ENCODE measurements around the gene PRSS56. TPM values are rescaled to one million over a fixed set of nuclear protein-coding genes. Genes with fewer than 3 reads are reported as not detected.

PRSS56 gene
- total and polyA plus RNA-seq, 2 of the 13 experiments (the other 11 are each of a cell fraction or from before 2014, with no cell fraction given): not detected

GRCh38 chr2:232539298-232540231, 19.4 kb downstream of the PRSS56 start, which contains the start of gene CHRNG:
TSS of gene CHRNG (plus strand) at chr2:232539692. CDS start at chr2:232539748, 56 bp downstream.
- no TSS peak for BruUV-seq (replicated peaks)
- Histone ChIP-seq H3K4me1 (ENCODE audit: insufficient read depth, low read length) (0 out of 2 replicates have a peak, but pooled peaks cover 6% of the 10 kb centered on the region), H3K4me2 (ENCODE audit: low read depth, low read length) (no peak within 1 kb of the TSS), H3K36me3 (replicated peaks in 1 of 2; ENCODE audit: control insufficient read depth in 1 of 2, insufficient read depth in 2 of 2, low read length in 2 of 2) (no peaks in the 10 kb centered on the region; a peak in 1 of 5 replicates), H3K27me3 (ENCODE audit: control insufficient read depth in 1 of 2, insufficient read depth in 2 of 2, low read length in 2 of 2) (peaks cover 0 to 11% of the 10 kb centered on the region in 2 experiments; a peak in 2 of 5 replicates), H3K9me3 (ENCODE audit: low read length) (peaks cover 7% of the 10 kb centered on the region), H2AFZ (ENCODE audit: low read length) (no peak within 1 kb of the TSS), H3K9ac (ENCODE audit: insufficient read depth, low read depth, low read length) (no peak within 1 kb of the TSS), H4K20me1 (ENCODE audit: insufficient read depth, low read length) (no peaks in the 10 kb centered on the region; the same call in 1 of the 2 replicates), H3K4me3 (replicated peaks in 1 of 3; ENCODE audit: insufficient read depth in 1 of 3, low read depth in 2 of 3, low read length in 3 of 3) (no peak within 1 kb of the TSS), H3K27ac (ENCODE audit: extremely low read length, insufficient read depth, low read length) (no peak within 1 kb of the TSS), H3K79me2 (ENCODE audit: insufficient read depth, low read length) (no peaks in the 10 kb centered on the region)
- 0 out of 2 replicates have a peak, but pooled peaks have one; percentile 21 for TF ChIP-seq KDM2A (CRISPR knock-in tag; IDR thresholded peaks at IDR 0.05; ENCODE audit: borderline replicate concordance, low read depth)
- TF ChIP-seq POLR2A (IDR thresholded peaks at IDR 0.05; ENCODE audit: insufficient read depth in 1 of 2, low read depth in 2 of 2, low read length in 2 of 2): 0 out of 4 replicates have a peak, but pooled peaks of 1 of the 2 experiments have one; percentile 10
- no peak for TF ChIP-seq MIXL1 (CRISPR knock-in tag; IDR thresholded peaks at IDR 0.05)
- TF ChIP-seq ZNF225 (CRISPR knock-in tag; IDR thresholded peaks at IDR 0.05): 0 out of 2 replicates have a peak, but pooled peaks have one; percentile 17
- peak; percentile 73 for TF ChIP-seq AGO2 (optimal IDR thresholded peaks at IDR 0.05; ENCODE audit: low read depth, low read length)
- TF ChIP-seq AGO1 (IDR thresholded peaks at IDR 0.05; ENCODE audit: low read depth, low read length, poor library complexity, severe bottlenecking): no peak
- TF ChIP-seq HES4 (CRISPR knock-in tag; IDR thresholded peaks at IDR 0.05; ENCODE audit: borderline replicate concordance): no peak
- peak; percentile 23; the same call in 1 of the 2 replicates for TF ChIP-seq ZFP91 (CRISPR knock-in tag; IDR thresholded peaks at IDR 0.05; ENCODE audit: borderline replicate concordance)
- no peak for TF ChIP-seq ZNF607 (CRISPR knock-in tag; IDR thresholded peaks at IDR 0.05; ENCODE audit: borderline replicate concordance)
- 0 out of 2 replicates have a peak, but pooled peaks have one; percentile 25 for TF ChIP-seq ARID4A (CRISPR knock-in tag; IDR thresholded peaks at IDR 0.05; ENCODE audit: borderline replicate concordance)
- ChIA-PET CTCF (ENCODE audit: low intra/inter-chr PET ratio, low total read pairs) (no interaction called here), POLR2A (interaction anchor here (1.2 kb wide), 1 partner anchor 11 kb away, joined by 7 read pairs; the partner anchor contains the start of genes EIF4E2 and TIGD1)
- ATAC-seq: peak; percentile 34
- no peak for DNase-seq (ENCODE audit: low spot score)
- in situ Hi-C loops (cut with HindIII; ENCODE audit: extremely low pct_ligation_motif_present, low pct_unique_long_range_greater_than_20kb) (no loop called here), intact Hi-C loops (cut with micrococcal nuclease; ENCODE audit: unreplicated experiment) (no loop called here)
- 43% methylated on average over 19 of the region's 23 CpGs for WGBS (ENCODE audit: low lambda C conversion rate)
- FAIRE-seq: no peak

Data from HepG2 (cell line).